ENCODE results near the gene KDM6B.

The KDM6B gene

GRCh38 chr17:7823581-7824001 lies 10.4 kb upstream of the KDM6B start:
- no peak for DNase-seq (ENCODE audit: low read depth, low spot score)

DNA sequence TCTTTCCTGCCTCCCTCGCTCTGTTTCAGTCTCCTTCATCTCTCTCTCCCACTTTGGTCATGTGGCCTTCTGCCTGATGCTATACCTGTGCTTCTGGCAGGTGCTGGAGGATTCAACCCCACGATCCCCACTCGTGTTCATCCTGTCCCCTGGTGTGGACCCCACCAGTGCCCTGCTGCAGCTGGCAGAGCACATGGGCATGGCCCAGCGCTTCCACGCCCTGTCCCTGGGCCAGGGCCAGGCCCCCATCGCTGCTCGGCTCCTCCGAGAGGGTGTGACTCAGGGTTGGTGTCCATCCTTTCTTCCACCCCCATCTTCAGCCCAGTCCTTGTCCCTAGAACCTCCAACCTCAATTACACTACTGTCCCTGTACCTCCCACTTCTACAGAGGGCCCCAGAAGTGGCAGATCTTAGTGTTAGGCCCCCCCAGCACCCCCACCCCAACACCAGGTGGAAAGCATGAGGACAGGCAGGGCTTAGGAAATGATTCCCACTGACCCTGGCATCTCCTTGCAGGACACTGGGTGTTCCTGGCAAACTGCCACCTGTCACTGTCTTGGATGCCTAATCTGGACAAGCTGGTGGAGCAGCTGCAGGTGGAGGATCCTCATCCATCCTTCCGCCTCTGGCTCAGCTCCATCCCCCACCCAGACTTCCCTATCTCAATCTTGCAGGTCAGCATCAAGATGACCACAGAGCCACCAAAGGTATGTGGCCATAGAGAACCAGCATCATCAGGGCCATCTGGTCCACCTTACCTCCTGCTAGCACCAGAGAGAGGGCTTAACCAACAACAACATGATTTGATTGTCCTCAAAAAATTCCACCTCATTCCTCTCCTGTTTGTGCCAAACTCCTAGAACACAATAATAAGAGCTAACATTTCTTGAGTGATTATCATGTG lies 9.7 kb upstream of the KDM6B start:
- DNase-seq (ENCODE audit: low read depth, low spot score), result no peak

DNA sequence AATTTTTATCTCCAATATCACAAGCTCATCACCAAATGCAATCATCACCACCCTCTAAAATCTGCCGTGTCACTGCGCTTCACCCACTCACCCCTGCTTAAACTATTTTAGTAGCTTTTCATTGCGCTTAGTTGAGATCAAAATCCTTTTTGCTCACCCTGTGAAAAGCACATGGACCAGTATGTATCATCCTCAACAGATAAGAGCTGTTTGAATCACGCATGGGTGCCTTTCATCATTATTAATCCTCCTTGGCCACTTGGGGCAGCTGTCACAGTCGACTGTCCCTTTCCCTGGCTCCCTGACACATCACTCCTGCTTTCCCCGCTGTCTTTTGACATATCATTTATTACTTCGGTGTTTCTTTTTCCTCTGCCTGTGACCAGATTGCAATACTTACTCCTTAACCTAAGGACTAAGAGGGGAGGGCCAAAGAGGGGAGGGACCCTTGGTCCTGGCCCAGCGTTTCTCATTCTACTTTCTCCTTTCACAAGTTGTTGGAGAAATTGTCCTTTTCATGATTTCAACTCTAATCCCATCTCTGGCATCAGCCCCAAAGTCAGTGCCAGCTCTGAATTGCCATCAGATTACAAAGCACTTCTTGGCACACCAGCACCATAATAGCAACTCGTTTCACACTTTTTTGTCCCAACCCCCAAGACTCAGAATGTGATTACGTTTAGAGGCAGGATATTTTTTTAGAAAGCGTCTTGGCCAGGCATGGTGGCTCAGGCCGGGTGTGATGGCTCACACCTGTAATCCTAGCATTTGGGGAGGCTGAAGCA lies 8.6 kb upstream of the KDM6B start:
- no peak for DNase-seq (ENCODE audit: low read depth, low spot score)

DNA sequence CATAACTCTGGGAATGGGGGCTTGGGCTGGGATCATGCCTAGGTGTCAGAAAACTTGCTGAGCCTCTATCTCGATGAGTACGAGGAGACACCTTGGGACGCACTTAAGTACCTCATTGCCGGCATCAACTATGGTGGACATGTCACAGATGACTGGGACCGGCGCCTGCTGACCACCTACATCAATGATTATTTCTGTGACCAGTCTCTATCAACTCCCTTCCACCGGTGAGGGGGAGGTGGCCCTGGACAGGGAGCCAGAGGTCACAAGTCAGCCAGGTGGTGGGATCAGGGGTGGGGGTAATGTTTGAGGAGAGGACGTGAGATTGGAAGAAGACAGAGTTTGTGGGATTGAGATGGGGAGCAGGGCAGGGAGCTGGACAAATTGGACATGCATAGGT lies 3.4 kb upstream of the KDM6B start:
- no peak for DNase-seq (ENCODE audit: low read depth, low spot score)

GRCh38 chr17:7831233-7831632 lies 2.8 kb upstream of the KDM6B start:
- DNase-seq (ENCODE audit: low read depth, low spot score), result no peak

GRCh38 chr17:7832431-7832830 lies 1.6 kb upstream of the KDM6B start:
- DNase-seq (ENCODE audit: low read depth, low spot score), result no peak

GRCh38 chr17:7833011-7833794 lies 814 bp upstream of the KDM6B start:
- no peak for DNase-seq (ENCODE audit: low read depth, low spot score)

GRCh38 chr17:7834542-7834956 lies 532 bp downstream of the KDM6B start:
- no peak for DNase-seq (ENCODE audit: low read depth, low spot score)

DNA sequence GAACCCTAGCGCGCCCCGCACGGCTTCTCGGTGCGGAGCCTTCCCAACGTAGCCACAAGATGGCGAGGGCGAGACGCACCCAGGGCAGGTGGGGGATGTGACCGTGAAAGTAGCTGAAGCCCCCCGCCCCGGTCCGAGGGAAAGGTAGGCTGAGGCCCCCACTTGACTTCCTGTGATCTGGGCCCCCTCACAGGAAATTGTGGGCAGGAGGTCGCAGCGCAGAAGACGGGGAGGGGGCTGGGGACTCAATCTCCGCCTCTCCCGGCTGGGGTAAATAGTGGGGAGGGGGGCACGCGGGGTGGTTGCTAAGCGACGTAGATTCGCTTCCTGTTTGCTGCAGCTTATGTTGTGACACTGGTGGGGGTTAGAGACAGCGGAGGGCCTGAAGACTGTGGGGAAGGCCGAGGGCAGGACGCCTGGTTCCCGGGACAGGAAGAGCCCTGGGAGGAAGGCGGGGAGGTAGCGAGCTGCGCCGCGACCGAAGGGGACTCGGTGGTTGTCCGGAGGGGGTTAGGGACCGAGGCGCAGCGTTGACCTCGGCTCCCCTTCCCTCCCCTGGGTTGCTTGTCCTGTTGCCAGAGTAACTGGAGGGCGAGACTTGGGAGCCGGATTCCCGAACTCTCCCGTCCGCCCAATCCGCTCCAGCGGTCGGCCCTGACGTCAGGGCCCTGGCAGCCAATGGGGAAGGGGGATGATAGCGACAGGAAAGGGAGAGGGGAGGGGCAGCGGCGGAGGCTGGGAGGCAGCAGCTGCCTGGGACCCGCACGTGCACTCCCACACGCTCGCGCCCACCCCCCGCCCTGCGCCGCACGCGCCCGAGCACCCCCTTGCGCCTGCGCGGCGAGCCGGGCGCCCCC lies 1.2 kb downstream of the KDM6B start:
- DNase-seq (ENCODE audit: low read depth, low spot score), result peak; percentile 82

- no peak for DNase-seq (ENCODE audit: low read depth, low spot score)
Measured at GRCh38 chr17:7835814-7836595, 2.0 kb downstream of the KDM6B start.

- no peak for DNase-seq (ENCODE audit: low read depth, low spot score)
Measured at GRCh38 chr17:7836596-7837407, 2.8 kb downstream of the KDM6B start.

GRCh38 chr17:7837408-7838088 lies 3.5 kb downstream of the KDM6B start:
- DNase-seq (ENCODE audit: low read depth, low spot score), result no peak

DNA sequence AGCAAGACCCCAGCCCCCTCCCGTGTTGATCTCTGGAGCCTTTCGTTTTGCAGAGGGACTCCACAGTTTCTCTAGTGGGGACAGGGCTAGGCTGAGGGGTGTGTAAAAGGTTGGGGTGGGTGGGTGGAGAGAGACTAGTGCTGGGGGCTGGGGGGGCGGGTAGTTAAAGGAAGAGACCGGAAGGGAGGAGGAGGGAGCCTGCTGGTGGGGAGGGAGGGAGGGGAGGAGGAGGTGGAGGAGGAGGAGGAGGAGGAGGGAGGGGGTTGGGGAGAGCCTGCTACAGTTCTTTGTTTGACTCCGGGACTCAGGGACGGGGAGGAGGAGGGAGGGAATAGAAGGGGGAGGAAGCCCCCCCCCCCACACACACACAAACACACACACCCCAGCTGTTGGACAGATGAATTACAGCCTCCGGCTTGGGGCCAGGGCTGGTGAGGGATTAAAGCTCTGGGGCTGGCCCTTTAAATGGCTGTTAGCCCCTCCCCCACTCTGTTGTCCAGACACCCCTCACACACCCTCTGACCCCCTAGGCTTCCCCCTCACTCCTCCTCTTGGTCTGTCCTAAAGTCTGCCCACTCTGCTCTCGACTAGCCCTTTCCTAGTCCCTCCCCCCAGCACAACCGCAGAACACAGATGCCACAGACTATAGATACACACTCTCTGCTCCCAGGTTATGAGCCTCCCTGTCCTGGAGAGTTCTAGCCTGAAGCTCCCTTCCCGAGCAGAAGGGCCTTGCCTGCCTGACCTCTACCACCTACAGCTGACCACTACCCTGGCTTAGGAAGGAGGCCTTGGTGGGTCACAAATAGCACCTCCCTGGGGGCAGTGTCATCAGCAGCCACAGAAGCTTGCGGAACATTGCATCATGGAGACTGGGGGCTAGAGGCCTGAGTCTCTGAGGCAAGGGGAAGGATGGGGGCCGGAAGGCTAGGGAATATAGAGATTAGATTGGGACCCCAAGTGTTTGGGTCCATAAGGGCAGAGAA lies 4.4 kb downstream of the KDM6B start:
- no peak for DNase-seq (ENCODE audit: low read depth, low spot score)

- DNase-seq (ENCODE audit: low read depth, low spot score), result no peak
Measured at GRCh38 chr17:7839190-7839875, 5.3 kb downstream of the KDM6B start.

GRCh38 chr17:7839876-7840261 lies 5.9 kb downstream of the KDM6B start:
- DNase-seq (ENCODE audit: low read depth, low spot score), result no peak

DNA sequence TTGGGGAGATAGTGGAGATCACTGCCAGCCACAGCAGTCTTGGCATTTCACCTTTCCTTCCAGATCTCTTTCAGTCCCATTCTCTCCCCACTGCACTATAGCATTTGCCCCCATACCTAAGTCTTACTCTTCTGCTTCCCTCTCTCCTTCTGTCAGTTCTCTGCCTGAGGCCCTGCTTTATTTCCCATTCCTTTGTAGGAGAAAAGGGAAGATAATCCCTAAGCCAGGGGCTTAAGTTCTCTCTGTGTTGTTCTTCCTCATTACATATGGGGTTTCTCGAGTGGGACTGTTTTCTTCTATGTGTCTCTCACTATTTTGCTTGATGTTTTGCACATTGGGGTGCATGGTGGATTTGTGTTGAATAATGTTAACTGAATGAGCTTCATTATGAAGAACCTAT lies 6.4 kb downstream of the KDM6B start:
- DNase-seq (ENCODE audit: low read depth, low spot score), result no peak

GRCh38 chr17:7840875-7841274 lies 6.9 kb downstream of the KDM6B start:
- no peak for DNase-seq (ENCODE audit: low read depth, low spot score)
